Pons (tissue), 1 donor: Measurements from ENCODE around the gene NRXN2.
"Not testable (repeated sequence)": the region's sequence is repeated elsewhere in the genome, so short reads cannot be mapped to it uniquely, and the experiment has no call there.

Experiments used
- DNase-seq: peaks from one replicate; pipeline ENCODE4 v3.0.0-alpha.2; 2016; ENCODE audit warnings: low spot score

Gene NRXN2

DNA sequence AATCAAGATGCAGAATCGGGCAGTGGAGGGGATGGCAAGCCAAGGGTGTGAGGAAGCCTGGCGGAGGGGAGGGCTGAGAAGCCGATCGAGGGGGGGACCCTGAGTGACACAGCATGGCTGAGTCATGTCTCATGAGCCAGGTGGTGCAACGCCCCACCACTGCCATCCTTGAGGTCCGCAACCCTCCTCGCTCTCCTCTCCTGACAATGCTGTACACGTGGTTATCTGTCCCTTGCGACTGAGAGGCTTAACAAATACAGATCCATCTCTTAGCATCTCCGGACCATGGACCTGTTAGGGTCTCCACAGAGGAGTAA, 117.8 kb downstream of the NRXN2 start:
- no peak for DNase-seq

DNA sequence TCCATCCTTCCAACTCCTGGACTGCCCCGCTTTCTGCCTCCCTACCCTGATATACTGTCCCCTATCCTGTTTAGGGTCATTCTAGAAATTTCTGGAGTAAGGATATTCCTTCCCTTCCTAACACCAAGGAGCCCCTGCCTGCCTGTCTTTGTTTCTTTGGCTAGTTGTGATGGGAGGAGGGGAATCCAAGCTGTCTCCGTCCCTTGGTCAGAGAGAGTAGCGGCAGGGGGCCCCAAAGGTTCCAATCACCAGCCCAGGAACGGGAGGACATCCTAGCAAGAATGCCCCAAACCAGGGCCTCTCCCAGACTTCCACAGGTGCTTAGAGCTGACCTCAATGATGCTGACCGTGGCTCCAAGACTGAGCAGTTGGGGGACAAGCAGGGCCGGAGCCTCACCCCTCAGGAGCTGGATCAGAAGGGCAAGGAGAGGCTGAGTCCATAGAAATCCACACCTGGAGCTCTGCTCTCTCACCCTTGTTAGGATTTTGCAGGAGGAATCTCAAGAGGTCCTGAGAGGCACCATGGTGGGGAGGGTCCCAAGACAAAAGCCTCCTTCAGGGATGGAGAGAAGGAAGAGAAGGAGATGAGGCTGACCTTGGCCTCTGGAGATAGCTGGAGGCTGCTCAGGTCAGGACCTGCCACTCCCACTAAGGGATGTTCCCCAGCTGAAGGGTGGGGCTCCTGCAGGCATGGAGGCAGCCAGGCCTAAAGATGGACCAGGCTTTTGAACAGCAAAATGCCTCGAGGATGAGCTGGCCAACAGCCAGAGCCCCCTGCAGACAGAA, 118.3 kb downstream of the NRXN2 start:
- no peak for DNase-seq

GRCh38 chr11:64603411-64604110, 119.4 kb downstream of the NRXN2 start:
- no peak for DNase-seq

- no peak for DNase-seq
Observed at GRCh38 chr11:64602466-64603070, 120.4 kb downstream of the NRXN2 start.

DNA sequence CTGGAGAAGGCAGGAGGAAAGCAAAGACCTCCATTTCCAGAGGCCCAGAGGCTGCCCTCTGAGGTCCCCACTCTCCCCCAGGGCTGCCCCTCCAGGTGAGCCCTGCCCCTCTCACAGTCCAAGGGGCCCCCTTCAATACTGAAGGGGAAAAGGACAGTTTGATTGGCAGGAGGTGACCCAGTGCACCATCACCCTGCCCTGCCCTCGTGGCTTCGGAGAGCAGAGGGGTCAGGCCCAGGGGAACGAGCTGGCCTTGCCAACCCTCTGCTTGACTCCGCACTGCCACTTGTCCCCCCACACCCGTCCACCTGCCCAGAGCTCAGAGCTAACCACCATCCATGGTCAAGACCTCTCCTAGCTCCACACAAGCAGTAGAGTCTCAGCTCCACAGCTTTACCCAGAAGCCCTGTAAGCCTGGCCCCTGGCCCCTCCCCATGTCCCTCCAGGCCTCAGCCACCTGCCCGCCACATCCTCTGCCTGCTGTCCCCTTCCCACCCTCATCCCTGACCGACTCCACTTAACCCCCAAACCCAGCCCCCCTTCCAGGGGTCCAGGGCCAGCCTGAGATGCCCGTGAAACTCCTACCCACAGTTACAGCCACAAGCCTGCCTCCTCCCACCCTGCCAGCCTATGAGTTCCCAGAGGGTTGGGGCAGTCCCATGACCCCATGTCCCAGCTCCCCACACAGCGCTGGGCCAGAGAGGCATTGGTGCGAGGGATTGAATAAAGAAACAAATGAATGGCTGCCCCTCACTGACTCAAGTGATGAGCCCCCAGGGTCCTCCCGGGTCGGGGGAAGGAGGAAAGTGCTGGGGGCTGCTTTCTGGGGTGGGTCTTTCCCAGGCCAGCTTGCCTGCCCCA, 121.2 kb downstream of the NRXN2 start:
- DNase-seq = no peak

DNA sequence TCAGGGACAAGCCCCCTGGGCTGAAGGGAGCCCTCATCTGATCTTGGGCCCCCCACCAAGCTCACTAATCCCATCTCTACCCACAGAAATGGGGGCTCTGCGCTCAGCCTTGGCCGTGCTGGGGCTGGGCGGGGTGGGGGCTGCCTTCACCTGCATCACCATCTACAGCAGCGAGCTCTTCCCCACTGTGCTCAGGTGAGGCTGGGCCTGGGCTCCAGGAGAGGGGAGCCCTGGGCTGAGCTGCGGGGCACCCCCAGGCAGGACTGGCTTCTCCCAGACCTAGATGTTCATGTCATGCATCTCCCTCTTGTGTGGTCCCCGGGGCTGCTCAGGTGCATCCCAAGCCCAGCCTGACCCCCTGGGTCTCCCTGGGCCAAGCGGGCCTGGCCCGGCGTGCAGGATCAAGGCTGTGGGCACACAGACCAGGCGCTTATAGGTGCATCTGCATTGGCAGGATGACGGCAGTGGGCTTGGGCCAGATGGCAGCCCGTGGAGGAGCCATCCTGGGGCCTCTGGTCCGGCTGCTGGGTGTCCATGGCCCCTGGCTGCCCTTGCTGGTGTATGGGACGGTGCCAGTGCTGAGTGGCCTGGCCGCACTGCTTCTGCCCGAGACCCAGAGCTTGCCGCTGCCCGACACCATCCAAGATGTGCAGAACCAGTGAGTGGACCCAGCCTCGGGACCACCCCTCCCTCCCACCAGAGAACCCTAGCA, 122.6 kb downstream of the NRXN2 start:
- no peak for DNase-seq

DNA sequence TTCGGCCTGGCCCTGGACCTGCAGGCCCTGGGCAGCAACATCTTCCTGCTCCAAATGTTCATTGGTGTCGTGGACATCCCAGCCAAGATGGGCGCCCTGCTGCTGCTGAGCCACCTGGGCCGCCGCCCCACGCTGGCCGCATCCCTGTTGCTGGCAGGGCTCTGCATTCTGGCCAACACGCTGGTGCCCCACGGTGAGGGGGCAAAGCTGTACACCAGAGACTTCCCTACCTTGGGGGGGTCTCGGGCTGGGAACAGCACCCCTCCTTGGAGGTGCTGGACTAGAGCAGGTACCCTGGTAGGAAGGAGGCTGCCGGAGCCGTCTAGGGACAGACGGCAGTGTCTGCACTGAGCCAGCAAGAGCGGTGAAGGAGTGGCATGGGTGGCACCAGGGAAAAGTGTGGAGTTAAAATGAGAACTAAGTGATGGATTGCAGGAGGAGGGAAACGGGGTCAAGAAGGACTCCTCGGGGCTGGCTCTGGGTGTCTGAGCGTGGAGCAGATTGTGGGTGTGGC, 123.2 kb downstream of the NRXN2 start:
- DNase-seq = no peak

- no peak for DNase-seq
Observed at GRCh38 chr11:64598797-64599697, 124.0 kb downstream of the NRXN2 start.

DNA sequence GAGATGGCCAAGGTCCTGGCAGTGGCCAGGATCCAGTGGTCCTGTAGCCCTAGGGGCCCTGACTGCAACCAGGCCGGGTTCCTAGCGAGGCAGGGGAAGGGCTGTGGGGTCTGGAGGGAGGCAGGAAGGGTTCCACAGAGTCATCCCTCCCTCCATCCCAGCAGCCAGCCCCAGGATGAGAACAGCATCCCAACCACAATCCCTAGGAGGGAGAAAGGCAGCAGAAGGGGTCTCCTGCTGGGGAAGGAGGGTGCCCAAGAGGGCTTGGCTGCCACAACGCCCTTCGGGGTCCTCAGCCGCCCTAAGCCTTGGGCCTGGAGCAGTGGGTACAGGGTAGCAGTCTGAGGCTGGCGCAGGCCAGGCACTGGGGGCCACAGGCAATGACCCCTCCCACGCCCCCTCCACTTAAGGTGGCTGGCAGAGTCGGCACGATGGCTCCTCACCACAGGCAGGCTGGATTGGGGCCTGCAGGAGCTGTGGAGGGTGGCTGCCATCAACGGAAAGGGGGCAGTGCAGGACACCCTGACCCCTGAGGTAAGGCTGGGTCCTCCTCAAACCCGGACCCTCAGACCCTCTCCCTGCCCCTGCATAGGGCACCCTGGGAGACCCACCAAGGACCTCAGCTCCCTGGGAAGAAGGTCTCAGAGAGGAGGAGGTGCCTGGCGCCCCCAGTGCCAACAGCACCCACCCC, 124.7 kb downstream of the NRXN2 start:
- DNase-seq = no peak

- no peak for DNase-seq
Observed at GRCh38 chr11:64597671-64598101, 125.3 kb downstream of the NRXN2 start.

GRCh38 chr11:64595922-64596321, 127.1 kb downstream of the NRXN2 start:
- not testable (repeated sequence) for DNase-seq

GRCh38 chr11:64594159-64594939, 128.6 kb downstream of the NRXN2 start:
- no peak for DNase-seq

- DNase-seq = no peak
Observed at GRCh38 chr11:64593156-64594105, 129.6 kb downstream of the NRXN2 start.

DNA sequence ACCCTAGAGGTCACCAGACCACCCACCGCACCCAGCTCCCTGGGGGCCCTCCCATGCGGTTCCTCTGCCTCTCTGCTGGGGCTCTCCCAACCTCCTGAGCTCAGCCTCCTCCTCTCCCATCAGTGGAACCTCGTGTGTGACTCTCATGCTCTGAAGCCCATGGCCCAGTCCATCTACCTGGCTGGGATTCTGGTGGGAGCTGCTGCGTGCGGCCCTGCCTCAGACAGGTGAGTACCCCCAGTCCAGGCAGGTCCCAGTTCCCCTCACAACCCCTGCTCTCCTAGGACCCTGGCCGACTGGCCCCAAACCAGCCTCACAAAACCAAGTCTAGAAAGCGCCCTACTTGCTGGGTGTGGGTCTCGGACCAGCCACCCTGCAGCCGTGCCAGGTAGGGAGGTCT, 130.3 kb downstream of the NRXN2 start:
- DNase-seq = no peak

GRCh38 chr11:64592234-64592615, 130.8 kb downstream of the NRXN2 start:
- DNase-seq = no peak

- no peak for DNase-seq
Observed at GRCh38 chr11:64591257-64592233, 131.5 kb downstream of the NRXN2 start.
